ENCODE results near the gene TEK. TPM values are rescaled to one million over a fixed set of nuclear protein-coding genes. Genes with fewer than 3 reads are reported as not detected.

TEK gene
- total RNA-seq, 2 donors from 2014 or later = 2.4 to 4.9 TPM

DNA sequence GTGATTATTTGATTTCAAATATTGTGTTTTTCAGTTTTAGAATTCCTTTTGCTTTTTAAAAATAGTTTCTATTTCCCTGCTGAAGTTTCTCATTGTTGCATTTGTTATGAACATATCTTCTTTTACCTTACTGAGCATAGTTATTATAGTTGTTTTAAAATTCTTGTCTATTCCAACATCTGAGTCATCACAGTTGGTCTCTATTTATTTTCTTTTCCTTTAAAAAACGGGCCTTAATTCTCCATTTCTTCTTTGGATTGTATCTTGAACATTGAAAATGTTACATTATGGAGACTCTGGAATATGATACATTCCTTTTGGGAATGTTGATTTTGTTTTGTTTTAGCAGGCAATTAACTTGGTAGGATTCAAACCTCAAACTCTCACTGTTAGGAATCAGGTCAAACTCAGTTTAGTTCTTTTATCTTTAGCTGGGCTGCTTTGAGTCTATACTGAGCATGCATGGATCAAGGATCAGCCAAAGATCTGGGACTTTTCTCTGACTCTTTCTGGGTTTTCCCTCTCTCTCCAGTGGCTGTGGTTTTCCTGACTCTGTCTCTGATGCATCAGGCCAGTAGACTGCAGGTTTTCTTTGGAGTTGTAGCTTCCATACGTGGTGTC lies 70.3 kb downstream of the TEK start:
- Histone ChIP-seq H3K27ac (ENCODE audit: low read depth, low read length) (no peak overlapping the region), H3K9me3 (ENCODE audit: control insufficient read depth, low read length) (peaks cover 8% of the 10 kb centered on the region), H3K4me1 (ENCODE audit: control insufficient read depth, insufficient read depth, low read length) (no peaks in the 10 kb centered on the region), H3K27me3 (ENCODE audit: control insufficient read depth, insufficient read depth, low read length, poor library complexity, severe bottlenecking) (no peaks in the 10 kb centered on the region), H3K36me3 (ENCODE audit: control insufficient read depth, insufficient read depth, low read length) (no peaks in the 10 kb centered on the region), H3K9ac (ENCODE audit: extremely low read depth, low read length, poor library complexity, severe bottlenecking) (no peak overlapping the region), H3K4me3 (ENCODE audit: low read length) (no peak overlapping the region)
- Mint-ChIP-seq H3K4me3 (no peak overlapping the region), H3K9me3 (peaks cover 4% of the 10 kb centered on the region), H3K27me3 (ENCODE audit: insufficient read depth) (no peaks in the 10 kb centered on the region), H3K4me1 (no peaks in the 10 kb centered on the region), H3K27ac (no peak overlapping the region), H3K36me3 (ENCODE audit: low read depth) (no peaks in the 10 kb centered on the region)
- WGBS, 2 experiments (ENCODE audit: insufficient coverage in 1 of 2, insufficient read length in 1 of 2) = 95 to 100% methylated on average over 1 to 2 of the region's 2 CpGs
- TF ChIP-seq, protein P1, sequence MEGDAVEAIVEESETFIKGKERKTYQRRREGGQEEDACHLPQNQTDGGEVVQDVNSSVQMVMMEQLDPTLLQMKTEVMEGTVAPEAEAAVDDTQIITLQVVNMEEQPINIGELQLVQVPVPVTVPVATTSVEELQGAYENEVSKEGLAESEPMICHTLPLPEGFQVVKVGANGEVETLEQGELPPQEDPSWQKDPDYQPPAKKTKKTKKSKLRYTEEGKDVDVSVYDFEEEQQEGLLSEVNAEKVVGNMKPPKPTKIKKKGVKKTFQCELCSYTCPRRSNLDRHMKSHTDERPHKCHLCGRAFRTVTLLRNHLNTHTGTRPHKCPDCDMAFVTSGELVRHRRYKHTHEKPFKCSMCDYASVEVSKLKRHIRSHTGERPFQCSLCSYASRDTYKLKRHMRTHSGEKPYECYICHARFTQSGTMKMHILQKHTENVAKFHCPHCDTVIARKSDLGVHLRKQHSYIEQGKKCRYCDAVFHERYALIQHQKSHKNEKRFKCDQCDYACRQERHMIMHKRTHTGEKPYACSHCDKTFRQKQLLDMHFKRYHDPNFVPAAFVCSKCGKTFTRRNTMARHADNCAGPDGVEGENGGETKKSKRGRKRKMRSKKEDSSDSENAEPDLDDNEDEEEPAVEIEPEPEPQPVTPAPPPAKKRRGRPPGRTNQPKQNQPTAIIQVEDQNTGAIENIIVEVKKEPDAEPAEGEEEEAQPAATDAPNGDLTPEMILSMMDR (conservative IDR thresholded peaks at IDR 0.05) = no peak
- no peak for DNase-seq

- H3K36me3 ChIP-seq (ENCODE audit: control insufficient read depth, insufficient read depth, low read length) = no peaks in the 10 kb centered on the region
- no peak overlapping the region for H3K27ac Mint-ChIP-seq
- H3K36me3 Mint-ChIP-seq (ENCODE audit: low read depth) = no peaks in the 10 kb centered on the region
- H3K27me3 Mint-ChIP-seq (ENCODE audit: insufficient read depth) = no peaks in the 10 kb centered on the region
- 93 to 95% methylated on average over 3 of the region's 4 CpGs for WGBS, 2 experiments (ENCODE audit: insufficient coverage in 1 of 2, insufficient read length in 1 of 2)
- TF ChIP-seq, protein P1 (conservative IDR thresholded peaks at IDR 0.05) = no peak
- no peak overlapping the region for H3K27ac ChIP-seq (ENCODE audit: low read depth, low read length)
- peaks cover 8% of the 10 kb centered on the region for H3K9me3 ChIP-seq (ENCODE audit: control insufficient read depth, low read length)
- H3K4me1 ChIP-seq (ENCODE audit: control insufficient read depth, insufficient read depth, low read length) = no peaks in the 10 kb centered on the region
- no peak for DNase-seq
- peaks cover 4% of the 10 kb centered on the region for H3K9me3 Mint-ChIP-seq
- H3K27me3 ChIP-seq (ENCODE audit: control insufficient read depth, insufficient read depth, low read length, poor library complexity, severe bottlenecking) = no peaks in the 10 kb centered on the region
- H3K9ac ChIP-seq (ENCODE audit: extremely low read depth, low read length, poor library complexity, severe bottlenecking) = no peak overlapping the region
- H3K4me3 ChIP-seq (ENCODE audit: low read length) = no peak overlapping the region
- no peaks in the 10 kb centered on the region for H3K4me1 Mint-ChIP-seq
- no peak overlapping the region for H3K4me3 Mint-ChIP-seq
Observed at GRCh38 chr9:27181381-27181780, 72.4 kb downstream of the TEK start.

DNA sequence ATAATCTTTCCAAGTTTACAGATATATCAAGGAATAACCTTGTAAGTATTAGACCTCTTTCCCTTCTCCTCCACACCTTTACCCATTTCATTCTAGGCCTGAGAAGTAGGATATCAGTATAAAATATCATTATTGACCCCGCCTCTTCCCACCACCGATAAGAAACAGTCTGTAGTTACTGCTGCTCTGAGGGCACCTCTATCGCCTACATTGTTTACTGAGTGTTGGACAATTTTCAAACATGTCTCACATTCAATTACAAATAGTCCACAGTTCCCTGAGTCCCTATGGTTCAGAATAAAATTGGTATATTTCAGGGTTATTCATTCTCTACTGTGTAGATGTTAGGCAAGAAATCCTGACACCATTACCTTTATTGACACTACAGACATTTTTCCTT lies 73.4 kb downstream of the TEK start:
- Histone ChIP-seq H3K9ac (ENCODE audit: extremely low read depth, low read length, poor library complexity, severe bottlenecking) (no peak overlapping the region), H3K4me1 (ENCODE audit: control insufficient read depth, insufficient read depth, low read length) (no peaks in the 10 kb centered on the region), H3K9me3 (ENCODE audit: control insufficient read depth, low read length) (peaks cover 8% of the 10 kb centered on the region), H3K36me3 (ENCODE audit: control insufficient read depth, insufficient read depth, low read length) (no peaks in the 10 kb centered on the region), H3K27me3 (ENCODE audit: control insufficient read depth, insufficient read depth, low read length, poor library complexity, severe bottlenecking) (no peaks in the 10 kb centered on the region), H3K27ac (ENCODE audit: low read depth, low read length) (no peak overlapping the region), H3K4me3 (ENCODE audit: low read length) (no peak overlapping the region)
- Mint-ChIP-seq H3K4me1 (no peaks in the 10 kb centered on the region), H3K4me3 (no peak overlapping the region), H3K27ac (no peak overlapping the region), H3K27me3 (ENCODE audit: insufficient read depth) (no peaks in the 10 kb centered on the region), H3K36me3 (ENCODE audit: low read depth) (no peaks in the 10 kb centered on the region), H3K9me3 (peaks cover 4% of the 10 kb centered on the region)
- DNase-seq = no peak
- 92 to 100% methylated on average over 3 of the region's 3 CpGs for WGBS, 2 experiments (ENCODE audit: insufficient coverage in 1 of 2, insufficient read length in 1 of 2)
- TF ChIP-seq, protein P1 (conservative IDR thresholded peaks at IDR 0.05) = no peak
